ENCODE results near the gene PAF1. TPM values are rescaled to one million over a fixed set of nuclear protein-coding genes. Genes with fewer than 3 reads are reported as not detected.

The PAF1 gene
- polyA plus RNA-seq, 1 donor (not counting 4 experiments of a cell fraction or from before 2014, with no cell fraction given): 39.4 TPM

DNA sequence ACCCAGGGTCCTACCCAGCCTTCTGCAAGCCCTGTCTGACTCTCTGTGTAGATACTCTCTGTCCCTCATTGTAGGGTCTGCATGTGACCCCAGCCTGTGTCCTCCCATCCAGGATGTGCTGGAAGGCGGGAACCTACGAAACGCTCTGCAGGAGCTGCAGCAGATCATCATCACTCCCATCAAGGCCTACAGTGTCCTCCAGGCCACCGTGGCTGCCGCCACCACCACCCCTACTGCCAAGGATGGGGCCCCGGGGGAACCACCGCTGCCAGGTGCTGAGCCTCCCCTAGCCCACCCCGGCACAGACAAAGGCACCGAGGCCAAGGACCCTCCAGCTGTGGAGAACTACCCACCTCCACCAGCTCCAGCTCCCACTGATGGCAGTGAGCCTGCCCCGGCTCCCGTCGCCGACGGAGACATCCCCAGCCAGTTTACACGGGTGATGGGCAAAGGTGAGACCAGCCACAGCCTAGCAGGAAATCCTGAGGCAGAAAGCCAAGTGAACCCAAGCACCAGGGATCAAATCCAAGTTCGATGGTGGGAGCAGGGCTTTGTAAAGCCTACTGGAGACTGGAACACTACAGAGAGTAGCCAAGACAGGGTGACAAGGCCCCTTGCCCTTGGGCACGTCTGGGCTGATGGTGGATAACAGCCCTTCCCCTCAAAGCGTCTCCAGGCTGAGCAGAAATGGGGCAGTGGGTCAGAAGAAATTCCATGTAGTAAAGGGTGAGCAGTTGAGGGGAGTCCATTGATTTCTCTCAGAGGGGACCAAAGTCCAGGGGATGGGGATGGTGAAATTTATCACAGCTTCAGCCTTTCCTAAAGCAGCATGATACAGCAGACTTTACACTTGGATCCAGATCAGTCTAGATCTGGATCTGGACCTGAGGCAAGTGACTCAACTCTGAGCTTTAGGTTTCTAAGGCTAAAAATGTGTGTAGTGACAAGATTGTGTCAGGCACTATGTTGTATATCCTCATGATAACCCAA is 13.2 kb downstream of the PAF1 start:
- FAIRE-seq (no peak), DNase-seq (ENCODE audit: low read depth, low spot score) (no peak)
- H3K9me3 ChIP-seq (ENCODE audit: control insufficient read depth, low read depth, low read length): no peaks in the 10 kb centered on the region
- H3K4me3 ChIP-seq (ENCODE audit: control insufficient read depth in 2 of 3, extremely low read depth in 1 of 3, insufficient read depth in 2 of 3, low read depth in 1 of 3, low read length in 3 of 3): no peak overlapping the region
- H3K79me2 ChIP-seq (ENCODE audit: control insufficient read depth, insufficient read depth, low read length): no peaks in the 10 kb centered on the region
- H3K27me3 ChIP-seq (ENCODE audit: control insufficient read depth, extremely low read depth, insufficient read depth, low read length): no peaks in the 10 kb centered on the region
- H4K20me1 ChIP-seq (ENCODE audit: control insufficient read depth, extremely low read depth, insufficient read depth, low read length): peaks cover 2% of the 10 kb centered on the region
- H3K9me1 ChIP-seq (ENCODE audit: control insufficient read depth, extremely low read depth, insufficient read depth, low read length): no peaks in the 10 kb centered on the region
- no peak overlapping the region for H2AFZ ChIP-seq (ENCODE audit: control insufficient read depth, low read length)
- no peak overlapping the region for H3K27ac ChIP-seq (ENCODE audit: control insufficient read depth, insufficient read depth, low read length)
- TF ChIP-seq, protein P1, sequence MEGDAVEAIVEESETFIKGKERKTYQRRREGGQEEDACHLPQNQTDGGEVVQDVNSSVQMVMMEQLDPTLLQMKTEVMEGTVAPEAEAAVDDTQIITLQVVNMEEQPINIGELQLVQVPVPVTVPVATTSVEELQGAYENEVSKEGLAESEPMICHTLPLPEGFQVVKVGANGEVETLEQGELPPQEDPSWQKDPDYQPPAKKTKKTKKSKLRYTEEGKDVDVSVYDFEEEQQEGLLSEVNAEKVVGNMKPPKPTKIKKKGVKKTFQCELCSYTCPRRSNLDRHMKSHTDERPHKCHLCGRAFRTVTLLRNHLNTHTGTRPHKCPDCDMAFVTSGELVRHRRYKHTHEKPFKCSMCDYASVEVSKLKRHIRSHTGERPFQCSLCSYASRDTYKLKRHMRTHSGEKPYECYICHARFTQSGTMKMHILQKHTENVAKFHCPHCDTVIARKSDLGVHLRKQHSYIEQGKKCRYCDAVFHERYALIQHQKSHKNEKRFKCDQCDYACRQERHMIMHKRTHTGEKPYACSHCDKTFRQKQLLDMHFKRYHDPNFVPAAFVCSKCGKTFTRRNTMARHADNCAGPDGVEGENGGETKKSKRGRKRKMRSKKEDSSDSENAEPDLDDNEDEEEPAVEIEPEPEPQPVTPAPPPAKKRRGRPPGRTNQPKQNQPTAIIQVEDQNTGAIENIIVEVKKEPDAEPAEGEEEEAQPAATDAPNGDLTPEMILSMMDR (optimal IDR thresholded peaks at IDR 0.05 in 1 of 3, IDR thresholded peaks at IDR 0.05 in 1 of 3, conservative IDR thresholded peaks at IDR 0.05 in 1 of 3; ENCODE audit: extremely low read depth in 1 of 3, insufficient read depth in 2 of 3, low read length in 3 of 3): no peak
- no peak for TF ChIP-seq EZH2 (IDR thresholded peaks at IDR 0.05; ENCODE audit: low read length)
- H3K4me2 ChIP-seq (ENCODE audit: control insufficient read depth, extremely low read depth, insufficient read depth, low read depth, low read length): no peak overlapping the region
- peaks cover 33 to 44% of the 10 kb centered on the region in 2 experiments for H3K36me3 ChIP-seq (ENCODE audit: control insufficient read depth in 2 of 2, extremely low read depth in 1 of 2, insufficient read depth in 2 of 2, low read length in 2 of 2)
- peaks cover 2% of the 10 kb centered on the region for H3K4me1 ChIP-seq (ENCODE audit: control insufficient read depth, extremely low read depth, insufficient read depth, low read length)
- dilution Hi-C loops (cut with MboI; ENCODE audit: extremely low pct_ligation_motif_present, low sequenced_read_pairs): no loop called here
- no peak overlapping the region for H3K9ac ChIP-seq (ENCODE audit: control insufficient read depth, extremely low read depth, insufficient read depth, low read length)

- H3K27me3 ChIP-seq (ENCODE audit: control insufficient read depth, extremely low read depth, insufficient read depth, low read length): no peaks in the 10 kb centered on the region
- dilution Hi-C loops (cut with MboI; ENCODE audit: extremely low pct_ligation_motif_present, low sequenced_read_pairs): no loop called here
- no peak overlapping the region for H3K4me3 ChIP-seq (ENCODE audit: control insufficient read depth in 2 of 3, extremely low read depth in 1 of 3, insufficient read depth in 2 of 3, low read depth in 1 of 3, low read length in 3 of 3)
- DNase-seq (ENCODE audit: low read depth, low spot score): no peak
- H3K36me3 ChIP-seq (ENCODE audit: control insufficient read depth in 2 of 2, extremely low read depth in 1 of 2, insufficient read depth in 2 of 2, low read length in 2 of 2): peaks cover 42 to 46% of the 10 kb centered on the region in 2 experiments
- no peak overlapping the region for H3K9ac ChIP-seq (ENCODE audit: control insufficient read depth, extremely low read depth, insufficient read depth, low read length)
- no peaks in the 10 kb centered on the region for H3K9me3 ChIP-seq (ENCODE audit: control insufficient read depth, low read depth, low read length)
- no peaks in the 10 kb centered on the region for H3K9me1 ChIP-seq (ENCODE audit: control insufficient read depth, extremely low read depth, insufficient read depth, low read length)
- FAIRE-seq: no peak
- no peak for TF ChIP-seq EZH2 (IDR thresholded peaks at IDR 0.05; ENCODE audit: low read length)
- TF ChIP-seq, protein P1 (optimal IDR thresholded peaks at IDR 0.05 in 1 of 3, IDR thresholded peaks at IDR 0.05 in 1 of 3, conservative IDR thresholded peaks at IDR 0.05 in 1 of 3; ENCODE audit: extremely low read depth in 1 of 3, insufficient read depth in 2 of 3, low read length in 3 of 3): no peak
- H3K4me2 ChIP-seq (ENCODE audit: control insufficient read depth, extremely low read depth, insufficient read depth, low read depth, low read length): no peak overlapping the region
- no peaks in the 10 kb centered on the region for H3K4me1 ChIP-seq (ENCODE audit: control insufficient read depth, extremely low read depth, insufficient read depth, low read length)
- no peaks in the 10 kb centered on the region for H3K79me2 ChIP-seq (ENCODE audit: control insufficient read depth, insufficient read depth, low read length)
- no peak overlapping the region for H3K27ac ChIP-seq (ENCODE audit: control insufficient read depth, insufficient read depth, low read length)
- no peak overlapping the region for H2AFZ ChIP-seq (ENCODE audit: control insufficient read depth, low read length)
- H4K20me1 ChIP-seq (ENCODE audit: control insufficient read depth, extremely low read depth, insufficient read depth, low read length): no peaks in the 10 kb centered on the region
Observed at GRCh38 chr19:39375929-39376328, 15.0 kb downstream of the PAF1 start.

Data from keratinocyte (primary cell).